ENCODE measurements around the gene SKP1.

Gene SKP1

GRCh38 chr5:134136221-134136631 lies 40.5 kb downstream of the SKP1 start:
- peaks cover 78% of the 10 kb centered on the region for H3K36me3 ChIP-seq (ENCODE audit: control insufficient read depth, insufficient read depth, low read length)
- DNase-seq: no peak
- H3K27me3 ChIP-seq (replicated peaks; ENCODE audit: control insufficient read depth, insufficient read depth, low read length, poor library complexity, severe bottlenecking): no peaks in the 10 kb centered on the region
- H3K4me3 ChIP-seq (ENCODE audit: insufficient read depth, low read depth, low read length, poor library complexity, severe bottlenecking): no peak overlapping the region
- peak overlapping the region; percentile 98 for H3K27ac ChIP-seq (ENCODE audit: insufficient read depth, low read length, poor library complexity, severe bottlenecking)
- H3K9me3 ChIP-seq (ENCODE audit: control insufficient read depth, low read length): no peaks in the 10 kb centered on the region
- H3K4me1 ChIP-seq (ENCODE audit: control insufficient read depth, insufficient read depth, low read length, poor library complexity, severe bottlenecking): peaks cover 89% of the 10 kb centered on the region

GRCh38 chr5:134135091-134135655 lies 41.6 kb downstream of the SKP1 start:
- peaks cover 72% of the 10 kb centered on the region for H3K36me3 ChIP-seq (ENCODE audit: control insufficient read depth, insufficient read depth, low read length)
- peaks cover 96% of the 10 kb centered on the region for H3K4me1 ChIP-seq (ENCODE audit: control insufficient read depth, insufficient read depth, low read length, poor library complexity, severe bottlenecking)
- DNase-seq: peak in 1 of 3 donors; percentile 0
- H3K27me3 ChIP-seq (replicated peaks; ENCODE audit: control insufficient read depth, insufficient read depth, low read length, poor library complexity, severe bottlenecking): no peaks in the 10 kb centered on the region
- H3K9me3 ChIP-seq (ENCODE audit: control insufficient read depth, low read length): no peaks in the 10 kb centered on the region
- H3K4me3 ChIP-seq (ENCODE audit: insufficient read depth, low read depth, low read length, poor library complexity, severe bottlenecking): no peak overlapping the region
- H3K27ac ChIP-seq (ENCODE audit: insufficient read depth, low read length, poor library complexity, severe bottlenecking): peak overlapping the region; percentile 98

GRCh38 chr5:134133995-134134541 lies 42.7 kb downstream of the SKP1 start:
- Histone ChIP-seq H3K36me3 (ENCODE audit: control insufficient read depth, insufficient read depth, low read length) (peaks cover 61% of the 10 kb centered on the region), H3K27me3 (replicated peaks; ENCODE audit: control insufficient read depth, insufficient read depth, low read length, poor library complexity, severe bottlenecking) (no peaks in the 10 kb centered on the region), H3K4me1 (ENCODE audit: control insufficient read depth, insufficient read depth, low read length, poor library complexity, severe bottlenecking) (peaks cover 98% of the 10 kb centered on the region), H3K4me3 (ENCODE audit: insufficient read depth, low read depth, low read length, poor library complexity, severe bottlenecking) (peak overlapping the region; percentile 22), H3K27ac (ENCODE audit: insufficient read depth, low read length, poor library complexity, severe bottlenecking) (peak overlapping the region; percentile 98), H3K9me3 (ENCODE audit: control insufficient read depth, low read length) (no peaks in the 10 kb centered on the region)
- no peak for DNase-seq

GRCh38 chr5:134133188-134133994 lies 43.4 kb downstream of the SKP1 start:
- peaks cover 98% of the 10 kb centered on the region for H3K4me1 ChIP-seq (ENCODE audit: control insufficient read depth, insufficient read depth, low read length, poor library complexity, severe bottlenecking)
- H3K4me3 ChIP-seq (ENCODE audit: insufficient read depth, low read depth, low read length, poor library complexity, severe bottlenecking): peak overlapping the region; percentile 29
- peak overlapping the region; percentile 98 for H3K27ac ChIP-seq (ENCODE audit: insufficient read depth, low read length, poor library complexity, severe bottlenecking)
- no peaks in the 10 kb centered on the region for H3K9me3 ChIP-seq (ENCODE audit: control insufficient read depth, low read length)
- DNase-seq: no peak
- H3K36me3 ChIP-seq (ENCODE audit: control insufficient read depth, insufficient read depth, low read length): peaks cover 54% of the 10 kb centered on the region
- H3K27me3 ChIP-seq (replicated peaks; ENCODE audit: control insufficient read depth, insufficient read depth, low read length, poor library complexity, severe bottlenecking): no peaks in the 10 kb centered on the region

- Histone ChIP-seq H3K9me3 (ENCODE audit: control insufficient read depth, low read length) (no peaks in the 10 kb centered on the region), H3K27me3 (replicated peaks; ENCODE audit: control insufficient read depth, insufficient read depth, low read length, poor library complexity, severe bottlenecking) (no peaks in the 10 kb centered on the region), H3K4me1 (ENCODE audit: control insufficient read depth, insufficient read depth, low read length, poor library complexity, severe bottlenecking) (peaks cover 98% of the 10 kb centered on the region), H3K27ac (ENCODE audit: insufficient read depth, low read length, poor library complexity, severe bottlenecking) (peak overlapping the region; percentile 98), H3K36me3 (ENCODE audit: control insufficient read depth, insufficient read depth, low read length) (peaks cover 50% of the 10 kb centered on the region), H3K4me3 (ENCODE audit: insufficient read depth, low read depth, low read length, poor library complexity, severe bottlenecking) (peak overlapping the region; percentile 29)
- DNase-seq: peak; percentile 77 to 85 (median 84)
Measured at GRCh38 chr5:134132372-134133187, 44.2 kb downstream of the SKP1 start.

GRCh38 chr5:134131578-134132350 lies 45.0 kb downstream of the SKP1 start:
- DNase-seq: no peak
- Histone ChIP-seq H3K4me1 (ENCODE audit: control insufficient read depth, insufficient read depth, low read length, poor library complexity, severe bottlenecking) (peaks cover 98% of the 10 kb centered on the region), H3K9me3 (ENCODE audit: control insufficient read depth, low read length) (no peaks in the 10 kb centered on the region), H3K27ac (ENCODE audit: insufficient read depth, low read length, poor library complexity, severe bottlenecking) (peak overlapping the region; percentile 98), H3K27me3 (replicated peaks; ENCODE audit: control insufficient read depth, insufficient read depth, low read length, poor library complexity, severe bottlenecking) (no peaks in the 10 kb centered on the region), H3K36me3 (ENCODE audit: control insufficient read depth, insufficient read depth, low read length) (peaks cover 50% of the 10 kb centered on the region), H3K4me3 (ENCODE audit: insufficient read depth, low read depth, low read length, poor library complexity, severe bottlenecking) (peak overlapping the region; percentile 16)

- Histone ChIP-seq H3K27me3 (replicated peaks; ENCODE audit: control insufficient read depth, insufficient read depth, low read length, poor library complexity, severe bottlenecking) (no peaks in the 10 kb centered on the region), H3K27ac (ENCODE audit: insufficient read depth, low read length, poor library complexity, severe bottlenecking) (peak overlapping the region; percentile 98), H3K9me3 (ENCODE audit: control insufficient read depth, low read length) (no peaks in the 10 kb centered on the region), H3K4me3 (ENCODE audit: insufficient read depth, low read depth, low read length, poor library complexity, severe bottlenecking) (peak overlapping the region; percentile 43), H3K36me3 (ENCODE audit: control insufficient read depth, insufficient read depth, low read length) (peaks cover 47% of the 10 kb centered on the region), H3K4me1 (ENCODE audit: control insufficient read depth, insufficient read depth, low read length, poor library complexity, severe bottlenecking) (peaks cover 98% of the 10 kb centered on the region)
- DNase-seq: no peak
Measured at GRCh38 chr5:134131165-134131564, 45.6 kb downstream of the SKP1 start.

GRCh38 chr5:134130239-134130945 lies 46.4 kb downstream of the SKP1 start:
- H3K27ac ChIP-seq (ENCODE audit: insufficient read depth, low read length, poor library complexity, severe bottlenecking): peak overlapping the region; percentile 98
- H3K36me3 ChIP-seq (ENCODE audit: control insufficient read depth, insufficient read depth, low read length): peaks cover 44% of the 10 kb centered on the region
- H3K4me3 ChIP-seq (ENCODE audit: insufficient read depth, low read depth, low read length, poor library complexity, severe bottlenecking): peak overlapping the region; percentile 43
- H3K4me1 ChIP-seq (ENCODE audit: control insufficient read depth, insufficient read depth, low read length, poor library complexity, severe bottlenecking): peaks cover 98% of the 10 kb centered on the region
- no peaks in the 10 kb centered on the region for H3K27me3 ChIP-seq (replicated peaks; ENCODE audit: control insufficient read depth, insufficient read depth, low read length, poor library complexity, severe bottlenecking)
- no peak for DNase-seq
- H3K9me3 ChIP-seq (ENCODE audit: control insufficient read depth, low read length): no peaks in the 10 kb centered on the region

All from effector memory CD4-positive, alpha-beta T cell (primary cell).